Sciatic nerve (tissue), 2 donors: Measurements from ENCODE around the gene CPNE6. TPM values are rescaled to one million over a fixed set of nuclear protein-coding genes. Genes with fewer than 3 reads are reported as not detected.

ENCODE experiments used
- ATAC-seq: fragments of 200-7000 bp; cut with Tn5 transposase; one replicate; pipeline ENCODE4 v1.9.1; 2020; ENCODE audit warnings: mild to moderate bottlenecking, moderate library complexity
- DNase-seq: peaks from one replicate; pipeline ENCODE4 v3.0.0-alpha.2; 2020; ENCODE audit warnings: low spot score
- intact Hi-C: fragments of 100-400 bp; cut with DNase I; formaldehyde crosslinking; loops from one replicate; pipeline ENCODE4 v1.14.2; 2022
- total RNA-seq: library from RNA; stranded (reverse); fragmentation: NEBNext Ultra II Directional; extraction: Animal tissue kit (Norgen Biotek cat#: 25700); gene quantifications from one replicate; pipeline ENCODE4 v1.2.1, GENCODE V29; 2021
- donor health status: DM: no; HTN: no; CAD: no.
- donor health status: DM: no; HTN: no; CAD: no.

CPNE6 gene
- total RNA-seq, 1 donor from 2014 or later: not detected

GRCh38 chr14:24052656-24053547 lies 18.5 kb upstream of the CPNE6 start:
- ATAC-seq (no peak), DNase-seq (peak; percentile 15)
- intact Hi-C loops: no loop called here

GRCh38 chr14:24053548-24054323 lies 17.6 kb upstream of the CPNE6 start:
- peak; percentile 47 for DNase-seq
- ATAC-seq: no peak
- intact Hi-C loops: no loop called here

DNA sequence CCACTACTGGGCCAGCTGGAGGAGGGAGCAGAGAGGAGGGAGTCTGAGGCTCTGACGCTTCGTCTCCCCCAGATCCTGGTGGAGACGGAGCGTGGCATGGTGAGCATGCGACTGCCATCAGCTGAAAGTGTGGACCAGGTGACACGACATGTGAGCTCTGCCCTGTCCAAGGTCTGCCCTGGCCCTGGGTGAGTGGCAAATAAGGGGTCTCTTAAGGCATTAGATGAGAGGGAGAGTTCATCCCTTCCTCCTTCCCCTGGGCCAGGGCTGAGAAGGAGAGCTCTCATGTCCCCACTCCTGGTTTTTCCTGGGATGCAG lies 17.1 kb upstream of the CPNE6 start:
- ATAC-seq (no peak), DNase-seq (no peak)
- intact Hi-C loops: no loop called here

DNA sequence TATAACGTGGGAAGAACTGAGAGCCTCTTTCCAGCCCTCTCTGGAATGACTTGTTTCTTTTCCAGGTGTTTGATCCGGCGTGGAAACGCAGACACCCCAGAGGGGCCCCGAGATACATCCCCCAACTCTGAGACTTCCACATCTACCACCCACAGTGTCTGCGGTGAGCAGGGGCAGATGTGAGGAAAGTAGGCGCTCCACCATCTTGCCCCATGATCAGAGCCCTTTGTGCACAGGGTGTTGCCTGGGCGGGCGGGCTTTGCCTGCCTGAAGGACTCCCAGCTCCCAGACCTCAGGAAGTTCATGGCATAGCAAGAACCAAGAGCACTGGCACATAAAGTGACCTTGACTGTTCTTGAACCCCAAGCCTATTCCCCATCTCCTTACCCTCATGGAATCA lies 16.7 kb upstream of the CPNE6 start:
- ATAC-seq (no peak), DNase-seq (no peak)
- intact Hi-C loops: loop anchor here (5.0 kb wide), 1 partner anchor 43 kb away; no protein-coding TSS in a partner anchor

DNA sequence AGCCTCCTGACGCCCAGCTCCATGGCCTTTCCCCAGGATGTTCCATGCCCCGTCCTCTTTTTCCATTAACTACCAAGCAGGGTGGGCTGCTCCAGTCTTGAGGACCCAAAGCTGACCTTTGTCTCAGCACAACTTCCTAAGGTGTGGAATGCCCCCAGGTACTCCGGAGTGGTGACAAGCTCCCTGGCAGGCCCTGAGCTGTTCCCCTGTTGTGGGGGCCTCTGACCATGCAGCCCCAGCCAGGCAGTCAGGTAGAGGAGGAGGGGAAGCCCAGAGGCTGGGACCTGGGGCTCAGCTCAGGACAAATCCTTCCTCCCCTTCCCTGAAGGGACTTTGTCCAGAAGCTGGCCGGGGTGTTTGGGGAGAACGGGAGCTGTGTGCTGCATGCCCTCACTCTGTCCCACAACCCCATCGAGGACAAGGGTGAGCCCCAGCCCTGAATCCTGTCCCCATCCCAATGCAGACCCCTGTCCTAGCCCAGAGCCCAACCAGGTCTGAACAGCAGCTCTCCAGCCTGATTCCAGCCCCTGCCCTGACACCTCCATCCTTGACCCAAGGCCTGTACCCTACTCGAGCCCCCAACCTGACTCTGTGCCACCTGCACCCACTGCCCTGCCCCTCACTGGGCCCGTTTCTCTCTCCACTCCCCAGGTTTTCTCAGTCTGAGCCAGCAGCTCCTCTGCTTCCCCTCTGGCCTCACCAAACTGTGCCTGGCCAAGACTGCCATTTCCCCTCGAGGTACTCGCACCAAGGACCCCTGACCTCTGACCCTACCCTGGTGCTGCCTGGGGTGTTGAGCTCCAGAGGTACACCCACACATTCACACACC lies 15.2 kb upstream of the CPNE6 start:
- ATAC-seq: no peak
- no peak for DNase-seq
- intact Hi-C loops: loop anchor here (5.0 kb wide), 1 partner anchor 41 kb away; no protein-coding TSS in a partner anchor

DNA sequence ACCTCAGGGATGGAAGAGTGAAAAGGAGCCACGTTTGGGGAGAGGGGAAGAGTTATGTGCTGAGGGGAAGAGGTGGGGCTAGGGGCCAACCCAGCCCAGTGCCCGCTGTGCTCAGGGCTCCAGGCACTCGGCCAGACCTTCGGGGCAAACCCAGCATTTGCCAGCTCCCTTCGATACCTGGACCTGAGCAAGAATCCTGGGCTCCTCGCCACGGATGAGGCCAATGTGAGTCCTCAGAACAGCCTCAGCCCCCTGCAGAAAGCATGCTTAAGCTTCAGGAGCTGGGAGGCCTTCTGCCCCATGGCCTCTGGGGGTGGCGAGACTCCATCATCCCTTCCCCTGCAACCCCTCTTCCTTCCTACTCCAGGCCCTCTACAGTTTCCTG lies 14.6 kb upstream of the CPNE6 start:
- DNase-seq (no peak), ATAC-seq (no peak)
- intact Hi-C loops: loop anchor here (5.0 kb wide), 1 partner anchor 41 kb away; no protein-coding TSS in a partner anchor

DNA sequence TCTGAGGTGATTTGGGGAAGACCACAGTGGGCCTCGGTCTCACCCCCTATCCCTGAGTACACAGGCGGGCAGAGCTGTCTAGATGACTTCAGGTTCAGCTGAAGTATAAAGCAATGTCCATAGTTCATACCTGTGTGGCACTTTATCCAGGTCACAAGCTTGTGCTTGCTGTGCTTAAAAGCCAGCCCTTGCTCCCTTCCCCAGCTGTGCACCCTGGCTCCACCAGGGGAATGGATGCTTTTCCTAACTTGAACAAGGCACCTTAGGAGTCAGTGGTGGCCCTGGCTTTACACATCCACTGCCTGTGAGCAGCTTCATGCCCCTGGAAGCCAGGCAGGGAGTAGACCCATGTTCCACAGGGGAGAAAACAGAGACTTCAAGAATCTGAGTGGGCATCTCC lies 14.1 kb upstream of the CPNE6 start:
- DNase-seq: no peak
- ATAC-seq: no peak
- intact Hi-C loops: loop anchor here (5.0 kb wide), 1 partner anchor 40 kb away; no protein-coding TSS in a partner anchor

DNA sequence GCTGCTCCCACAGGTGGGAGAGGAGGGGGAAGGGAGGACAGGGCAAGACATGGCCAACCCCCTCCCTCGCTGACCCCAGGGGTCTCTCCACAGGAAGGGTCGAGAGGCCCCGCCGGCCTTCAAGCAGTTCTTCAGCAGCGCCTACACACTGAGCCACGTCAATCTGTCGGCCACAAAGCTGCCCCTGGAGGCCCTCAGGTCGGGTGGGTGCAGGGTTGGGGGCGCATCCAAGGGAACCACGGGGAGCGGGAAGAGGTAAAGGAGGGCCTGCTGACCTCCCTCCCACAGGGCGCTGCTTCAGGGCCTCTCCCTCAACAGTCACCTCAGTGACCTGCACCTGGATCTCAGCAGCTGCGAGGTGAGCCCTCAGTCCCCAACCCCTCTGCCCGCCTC lies 13.5 kb upstream of the CPNE6 start:
- intact Hi-C loops: loop anchor here (5.0 kb wide), 1 partner anchor 39 kb away; no protein-coding TSS in a partner anchor
- no peak for ATAC-seq
- no peak for DNase-seq

GRCh38 chr14:24058260-24058950 lies 13.0 kb upstream of the CPNE6 start:
- DNase-seq (peak; percentile 92), ATAC-seq (peak; percentile 73)

DNA sequence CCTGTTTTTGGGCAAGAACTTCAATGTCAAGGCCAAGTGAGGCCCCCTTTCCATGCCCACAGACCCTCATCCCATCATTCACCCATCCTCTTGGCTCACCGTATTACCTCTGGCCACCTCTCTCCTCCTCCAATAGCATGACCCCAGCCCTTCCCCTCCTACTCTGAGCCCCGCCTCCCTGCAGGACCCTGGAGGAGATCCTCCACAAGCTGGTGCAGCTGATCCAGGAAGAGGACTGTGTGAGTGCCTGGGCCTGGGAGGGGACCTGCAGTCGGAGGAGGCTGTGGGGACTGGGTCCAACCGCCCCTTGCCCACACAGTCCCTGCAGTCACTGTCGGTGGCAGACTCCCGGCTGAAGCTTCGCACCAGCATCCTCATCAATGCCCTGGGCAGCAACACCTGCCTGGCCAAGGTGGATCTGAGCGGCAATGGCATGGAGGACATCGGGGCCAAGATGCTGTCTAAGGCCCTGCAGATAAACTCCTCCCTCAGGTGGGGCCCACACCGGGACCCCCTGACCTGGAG lies 12.3 kb upstream of the CPNE6 start:
- DNase-seq (no peak), ATAC-seq (no peak)
- intact Hi-C loops: loop anchor here (5.0 kb wide), 1 partner anchor 38 kb away; no protein-coding TSS in a partner anchor

More at GRCh38 chr14:24058260-24058950, 13.0 kb upstream of the CPNE6 start:
- intact Hi-C loops: loop anchor here (5.0 kb wide), 1 partner anchor 39 kb away; no protein-coding TSS in a partner anchor

GRCh38 chr14:24059841-24060388 lies 11.4 kb upstream of the CPNE6 start:
- no peak for ATAC-seq
- no peak for DNase-seq
- intact Hi-C loops: loop anchor here (5.0 kb wide), 1 partner anchor 37 kb away; no protein-coding TSS in a partner anchor

DNA sequence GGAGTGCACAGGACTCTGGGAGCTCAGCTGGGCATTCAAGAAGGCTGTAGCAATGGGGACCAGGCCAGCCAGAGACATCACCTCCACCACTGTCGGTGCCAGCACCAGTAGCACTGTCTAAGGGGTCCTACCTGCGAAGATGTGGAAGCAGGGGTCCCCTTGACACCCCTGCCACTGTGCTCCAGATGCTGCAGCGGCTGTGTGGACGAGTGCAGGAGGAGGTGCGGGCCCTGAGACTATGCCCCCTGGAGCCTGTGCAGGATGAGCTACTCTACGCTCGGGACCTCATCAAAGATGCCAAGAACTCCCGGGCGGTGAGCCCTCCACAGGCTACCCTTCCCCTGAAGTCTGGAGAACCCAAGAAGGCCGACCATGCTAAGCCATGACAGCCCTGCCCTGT lies 10.9 kb upstream of the CPNE6 start:
- DNase-seq (no peak), ATAC-seq (no peak)

GRCh38 chr14:24060984-24061913 lies 10.1 kb upstream of the CPNE6 start:
- no peak for DNase-seq
- no peak for ATAC-seq
- intact Hi-C loops: no loop called here

More for the DNA sequence above, 10.9 kb upstream of the CPNE6 start:
- intact Hi-C loops: no loop called here

- no peak for ATAC-seq
- peak; percentile 40 for DNase-seq
- intact Hi-C loops: no loop called here
These were observed 9.0 kb upstream of the CPNE6 start for GRCh38 chr14:24062216-24062980.

DNA sequence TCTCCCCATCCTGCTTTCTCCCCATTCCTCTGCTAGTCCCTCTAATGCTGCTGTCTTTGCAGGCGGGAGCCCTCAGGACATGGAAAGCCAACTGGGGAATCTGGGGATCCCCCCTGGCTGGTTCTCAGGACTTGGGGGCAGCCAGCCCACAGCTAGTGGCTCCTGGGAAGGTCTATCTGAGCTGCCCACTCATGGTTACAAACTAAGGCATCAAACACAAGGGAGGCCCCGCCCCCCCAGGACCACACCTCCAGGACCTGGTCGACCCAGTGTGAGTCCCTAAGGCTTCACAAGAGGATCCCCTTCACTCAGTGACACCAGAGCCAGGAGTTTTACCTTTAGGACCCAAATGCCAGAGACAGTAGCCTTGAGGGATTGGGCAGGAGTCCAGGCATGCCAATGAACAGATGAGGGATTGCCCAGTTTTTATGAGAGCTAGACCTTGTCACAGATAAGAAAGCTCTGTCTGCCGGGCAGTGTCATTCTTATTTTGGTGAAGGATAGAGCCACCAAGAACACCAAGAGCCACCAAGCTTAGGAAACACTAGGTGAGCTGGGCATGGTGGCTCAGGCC lies 8.0 kb upstream of the CPNE6 start:
- intact Hi-C loops: no loop called here
- ATAC-seq: no peak

More for the DNA sequence above, 8.0 kb upstream of the CPNE6 start:
- DNase-seq: no peak
